MCF 10A (cell line): ENCODE measurements around the gene BNC2. TPM values are rescaled to one million over a fixed set of nuclear protein-coding genes. Genes with fewer than 3 reads are reported as not detected.

ENCODE experiments used
- BruUV-seq: library from RNA; stranded (reverse); fragments of 400-500 nt; replicated peaks from 2 replicates; lab custom pipeline; 2021; lab: Mats Ljungman, UMichigan
- CTCF ChIA-PET: fragments of 300-600 bp; sonication (Branson Sonifier 250); formaldehyde crosslinking; extraction: SDS; loops from one replicate; lab custom pipeline; 2021; ENCODE audit warnings: antibody characterized with exemption, inconsistent platforms; lab: Yijun Ruan, JAX
- POLR2A ChIA-PET: fragments of 300-600, 350-650 bp; sonication (Branson Sonifier 250); formaldehyde crosslinking; extraction: SDS; loops from one replicate; lab custom pipeline; 2020; ENCODE audit warnings: antibody characterized with exemption, inconsistent platforms; lab: Yijun Ruan, JAX
- DNase-seq: peaks from one replicate; pipeline ENCODE4 v3.0.0-alpha.2; 2018; ENCODE audit not compliant: unreplicated experiment
- H3K27ac Mint-ChIP-seq: one replicate; pipeline ENCODE4 v1.8.0; 2022; ENCODE audit warnings: mild to moderate bottlenecking, low read depth, mixed read lengths; ENCODE audit not compliant: unreplicated experiment
- H3K27me3 Mint-ChIP-seq: one replicate; pipeline ENCODE4 v1.8.0; 2022; ENCODE audit warnings: mixed read lengths; ENCODE audit not compliant: insufficient read depth, unreplicated experiment
- H3K36me3 Mint-ChIP-seq: one replicate; pipeline ENCODE4 v1.8.0; 2022; ENCODE audit warnings: mild to moderate bottlenecking, moderate library complexity, mixed read lengths; ENCODE audit not compliant: insufficient read depth, unreplicated experiment
- H3K4me1 Mint-ChIP-seq: one replicate; pipeline ENCODE4 v1.8.0; 2022; ENCODE audit warnings: mixed read lengths; ENCODE audit not compliant: insufficient read depth, unreplicated experiment
- H3K4me3 Mint-ChIP-seq: one replicate; pipeline ENCODE4 v1.8.0; 2022; ENCODE audit warnings: mild to moderate bottlenecking, moderate library complexity, mixed read lengths; ENCODE audit not compliant: unreplicated experiment
- H3K9me3 Mint-ChIP-seq: one replicate; pipeline ENCODE4 v1.8.0; 2022; ENCODE audit warnings: mixed read lengths; ENCODE audit not compliant: unreplicated experiment
- intact Hi-C: fragments of 100-400 bp; cut with micrococcal nuclease; formaldehyde crosslinking; loops from 2 replicates; pipeline ENCODE4 v1.14.1; 2022
- total RNA-seq: library from RNA; stranded (reverse); gene quantifications from 2 replicates; pipeline ENCODE4 v1.2.3, GENCODE V29; 2022
- TF ChIP-seq, protein P1 (sequence below): fragments of 200-600 bp; IDR thresholded peaks from one replicate; pipeline ENCODE4 v1.8.0; 2022; ENCODE audit warnings: antibody characterized with exemption, mild to moderate bottlenecking; ENCODE audit not compliant: unreplicated experiment

BNC2 gene
- total RNA-seq, 1 experiment from 2014 or later: not detected

DNA sequence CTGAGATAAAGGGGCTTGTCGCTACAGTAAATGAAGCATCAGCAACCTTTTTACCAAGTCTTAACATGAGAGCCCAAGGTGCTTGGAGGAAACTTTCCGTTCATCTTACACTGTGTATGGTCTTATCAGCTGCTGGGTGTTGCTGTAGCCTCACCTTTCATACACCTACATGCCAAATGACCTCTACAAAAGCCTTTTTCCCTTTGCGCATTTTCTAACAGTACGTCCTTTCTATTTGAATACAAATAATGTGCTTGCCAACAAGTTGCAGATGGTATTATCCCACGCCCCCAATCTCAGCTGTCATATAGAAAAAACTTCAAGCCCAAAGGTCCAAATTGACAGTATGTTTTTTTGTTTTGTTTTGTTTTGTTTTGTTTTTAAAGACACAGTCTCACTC, 96.9 kb downstream of the BNC2 start:
- Mint-ChIP-seq H3K4me3 (no peak overlapping the region), H3K27me3 (no peaks in the 10 kb centered on the region), H3K4me1 (no peaks in the 10 kb centered on the region), H3K36me3 (no peaks in the 10 kb centered on the region), H3K9me3 (no peaks in the 10 kb centered on the region), H3K27ac (no peak overlapping the region)
- no TSS peak for BruUV-seq
- ChIA-PET POLR2A (no interaction called here), CTCF (no interaction called here)
- intact Hi-C loops: no loop called here
- TF ChIP-seq, protein P1, sequence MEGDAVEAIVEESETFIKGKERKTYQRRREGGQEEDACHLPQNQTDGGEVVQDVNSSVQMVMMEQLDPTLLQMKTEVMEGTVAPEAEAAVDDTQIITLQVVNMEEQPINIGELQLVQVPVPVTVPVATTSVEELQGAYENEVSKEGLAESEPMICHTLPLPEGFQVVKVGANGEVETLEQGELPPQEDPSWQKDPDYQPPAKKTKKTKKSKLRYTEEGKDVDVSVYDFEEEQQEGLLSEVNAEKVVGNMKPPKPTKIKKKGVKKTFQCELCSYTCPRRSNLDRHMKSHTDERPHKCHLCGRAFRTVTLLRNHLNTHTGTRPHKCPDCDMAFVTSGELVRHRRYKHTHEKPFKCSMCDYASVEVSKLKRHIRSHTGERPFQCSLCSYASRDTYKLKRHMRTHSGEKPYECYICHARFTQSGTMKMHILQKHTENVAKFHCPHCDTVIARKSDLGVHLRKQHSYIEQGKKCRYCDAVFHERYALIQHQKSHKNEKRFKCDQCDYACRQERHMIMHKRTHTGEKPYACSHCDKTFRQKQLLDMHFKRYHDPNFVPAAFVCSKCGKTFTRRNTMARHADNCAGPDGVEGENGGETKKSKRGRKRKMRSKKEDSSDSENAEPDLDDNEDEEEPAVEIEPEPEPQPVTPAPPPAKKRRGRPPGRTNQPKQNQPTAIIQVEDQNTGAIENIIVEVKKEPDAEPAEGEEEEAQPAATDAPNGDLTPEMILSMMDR: no peak
- no peak for DNase-seq

DNA sequence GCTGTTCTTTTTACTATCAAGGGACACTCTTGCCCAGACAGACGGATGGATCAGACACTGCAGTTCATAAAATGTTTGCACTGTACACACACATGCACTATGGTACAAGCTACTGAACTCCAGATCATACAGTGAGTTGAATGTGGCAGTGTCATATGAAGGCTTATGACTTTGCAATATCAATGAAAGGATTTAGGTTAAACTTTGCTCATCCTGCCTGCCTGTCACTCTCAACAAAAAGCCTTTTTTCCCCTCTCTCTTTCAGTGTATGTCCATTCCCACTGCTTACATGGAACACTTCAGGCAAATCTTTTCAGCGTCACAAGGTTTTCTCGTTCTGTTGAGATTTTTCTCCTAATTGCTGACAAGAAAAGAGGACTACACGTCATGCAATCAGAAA, 97.4 kb downstream of the BNC2 start:
- Mint-ChIP-seq H3K27ac (no peak overlapping the region), H3K4me3 (no peak overlapping the region), H3K36me3 (no peaks in the 10 kb centered on the region), H3K4me1 (no peaks in the 10 kb centered on the region), H3K9me3 (no peaks in the 10 kb centered on the region), H3K27me3 (no peaks in the 10 kb centered on the region)
- intact Hi-C loops: no loop called here
- TF ChIP-seq, protein P1: no peak
- no TSS peak for BruUV-seq
- ChIA-PET CTCF (no interaction called here), POLR2A (no interaction called here)
- no peak for DNase-seq

DNA sequence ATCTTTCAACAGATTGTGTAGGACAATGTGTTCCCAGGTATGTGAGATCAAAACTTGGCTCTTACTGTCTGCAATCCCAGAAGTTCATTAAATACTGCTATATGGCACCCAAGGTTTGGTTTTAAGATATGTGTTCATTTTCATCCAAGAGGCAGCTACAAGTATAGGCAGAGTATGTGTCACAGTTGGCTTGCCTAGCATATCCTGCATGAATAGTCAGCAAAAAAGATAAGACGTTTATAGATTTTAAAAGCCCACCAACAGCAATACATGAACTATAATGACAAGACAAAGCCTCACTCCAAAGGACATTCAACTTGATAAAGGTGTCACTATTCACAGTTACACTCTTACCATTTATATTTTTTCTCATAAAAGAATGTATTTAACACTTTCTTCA, 99.1 kb downstream of the BNC2 start:
- Mint-ChIP-seq H3K4me1 (no peaks in the 10 kb centered on the region), H3K4me3 (no peak overlapping the region), H3K27me3 (peaks cover 14% of the 10 kb centered on the region), H3K9me3 (no peaks in the 10 kb centered on the region), H3K36me3 (no peaks in the 10 kb centered on the region), H3K27ac (no peak overlapping the region)
- BruUV-seq: no TSS peak
- TF ChIP-seq, protein P1: no peak
- intact Hi-C loops: no loop called here
- no peak for DNase-seq
- POLR2A ChIA-PET: no interaction called here
- CTCF ChIA-PET: no interaction called here

DNA sequence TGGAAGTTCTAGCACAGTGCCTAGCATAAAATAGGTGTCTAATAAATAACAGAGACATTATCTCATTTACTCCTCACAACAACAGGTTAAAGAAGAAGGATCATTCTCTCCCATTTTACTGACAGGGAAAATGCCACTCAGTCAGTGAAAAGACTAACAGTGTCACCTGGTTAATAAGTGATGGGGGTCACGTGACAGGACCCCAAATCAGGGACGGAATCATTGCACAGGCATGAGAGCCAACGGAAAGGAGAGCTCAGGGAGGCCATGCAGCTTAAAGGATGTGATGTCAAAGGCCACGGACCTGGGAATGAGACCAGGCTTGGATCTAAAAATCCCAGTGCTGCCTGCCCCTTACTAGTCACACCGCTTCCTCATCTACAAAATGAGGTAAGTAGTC, 101.2 kb downstream of the BNC2 start:
- TF ChIP-seq, protein P1: no peak
- Mint-ChIP-seq H3K4me1 (no peaks in the 10 kb centered on the region), H3K27me3 (peaks cover 16% of the 10 kb centered on the region), H3K36me3 (no peaks in the 10 kb centered on the region), H3K9me3 (no peaks in the 10 kb centered on the region), H3K27ac (no peak overlapping the region), H3K4me3 (no peak overlapping the region)
- ChIA-PET CTCF (interaction anchor here (1.5 kb wide), 1 partner anchor 9 kb away, joined by 5 read pairs; no protein-coding TSS in a partner anchor), POLR2A (no interaction called here)
- no peak for DNase-seq
- intact Hi-C loops: no loop called here
- BruUV-seq: no TSS peak
